Neural progenitor cell (in vitro differentiated cells): ENCODE measurements around the gene CBFA2T3. TPM values are rescaled to one million over a fixed set of nuclear protein-coding genes. Genes with fewer than 3 reads are reported as not detected.

Source experiments
- DNase-seq: peaks from one replicate; pipeline ENCODE4 v3.0.0-alpha.2; 2016; ENCODE audit warnings: low spot score
- H2AFZ ChIP-seq: fragments of 200-600 bp; sonication (generic); replicated peaks from 2 replicates; pipeline ENCODE4 v1.6.1; 2016; ENCODE audit warnings: antibody characterized with exemption
- H3F3A ChIP-seq: fragments of 200-600 bp; sonication (generic); 2 replicates; pipeline ENCODE4 v1.6.1; 2016; ENCODE audit warnings: antibody characterized with exemption, low read depth
- H3K27ac ChIP-seq: fragments of 200-600 bp; sonication (generic); 2 replicates; pipeline ENCODE4 v1.5.1; 2016; ENCODE audit warnings: mild to moderate bottlenecking
- H3K27me3 ChIP-seq: fragments of 200-600 bp; sonication (generic); 2 replicates; pipeline ENCODE4 v1.6.1; 2016; ENCODE audit warnings: mild to moderate bottlenecking, moderate library complexity
- H3K36me3 ChIP-seq: fragments of 200-600 bp; sonication (generic); 2 replicates; pipeline ENCODE4 v1.5.1; 2016
- H3K4me1 ChIP-seq: fragments of 200-600 bp; sonication (generic); 2 replicates; pipeline ENCODE4 v1.6.1; 2016; ENCODE audit warnings: mixed run types
- H3K4me2 ChIP-seq: fragments of 200-600 bp; sonication (generic); 2 replicates; pipeline ENCODE4 v1.6.1; 2016
- H3K4me3 ChIP-seq: fragments of 200-600 bp; sonication (generic); 2 replicates; pipeline ENCODE4 v1.5.1; 2016
- H3K79me2 ChIP-seq: fragments of 200-600 bp; sonication (generic); 2 replicates; pipeline ENCODE4 v1.6.1; 2016; ENCODE audit warnings: low read depth
- H3K9ac ChIP-seq: fragments of 200-600 bp; sonication (generic); 2 replicates; pipeline ENCODE4 v1.6.1; 2016
- H3K9me3 ChIP-seq: fragments of 200-600 bp; sonication (generic); 2 replicates; pipeline ENCODE4 v1.5.1; 2016; ENCODE audit warnings: low read depth
- H4K20me1 ChIP-seq: fragments of 200-600 bp; sonication (generic); 2 replicates; pipeline ENCODE4 v1.6.1; 2016; ENCODE audit warnings: low read depth
- H3K27ac Mint-ChIP-seq: 3 replicates; pipeline ENCODE4 v1.8.0; 2021; ENCODE audit warnings: mixed read lengths
- H3K27me3 Mint-ChIP-seq: 2 replicates; pipeline ENCODE4 v1.8.0; 2022; ENCODE audit warnings: low read depth, mild to moderate bottlenecking, inconsistent platforms, moderate library complexity, mixed read lengths; ENCODE audit not compliant: insufficient read depth
- H3K36me3 Mint-ChIP-seq: 3 replicates; pipeline ENCODE4 v1.8.0; 2021; ENCODE audit warnings: mixed read lengths
- H3K4me1 Mint-ChIP-seq: 3 replicates; pipeline ENCODE4 v1.8.0; 2021; ENCODE audit warnings: mixed read lengths
- H3K4me3 Mint-ChIP-seq: 3 replicates; pipeline ENCODE4 v1.8.0; 2021; ENCODE audit warnings: mild to moderate bottlenecking, moderate library complexity, mixed read lengths
- H3K9me3 Mint-ChIP-seq: 3 replicates; pipeline ENCODE4 v1.8.0; 2020; ENCODE audit warnings: mixed read lengths
- CTCF ChIP-seq: fragments of 200-600 bp; sonication (generic); IDR thresholded peaks from 2 replicates; pipeline ENCODE4 v1.5.1; 2017; ENCODE audit warnings: antibody characterized with exemption, mild to moderate bottlenecking
- EZH2 ChIP-seq: fragments of 200-600 bp; sonication (generic); IDR thresholded peaks from 2 replicates; pipeline ENCODE4 v1.6.1; 2017; ENCODE audit warnings: antibody characterized with exemption, mild to moderate bottlenecking, moderate library complexity
- EZH2phosphoT487 ChIP-seq: fragments of 200-600 bp; sonication (generic); IDR thresholded peaks from 2 replicates; pipeline ENCODE4 v1.6.1; 2017; ENCODE audit warnings: antibody characterized with exemption
- total RNA-seq: library from RNA; depleted of rRNA; stranded (reverse); fragments of >200 nt; gene quantifications from 2 replicates; pipeline ENCODE4 v1.2.3, GENCODE V29; 2015; ENCODE audit warnings: low replicate concordance

The CBFA2T3 gene
- total RNA-seq, 1 donor from 2014 or later = 0.22 TPM

GRCh38 chr16:88993946-88994600 lies 17.1 kb upstream of the CBFA2T3 start:
- peaks cover 14% of the 10 kb centered on the region for H3K4me1 Mint-ChIP-seq
- Histone ChIP-seq H3F3A (no peaks in the 10 kb centered on the region), H3K36me3 (no peaks in the 10 kb centered on the region), H3K27me3 (no peaks in the 10 kb centered on the region), H3K9ac (no peak overlapping the region), H3K27ac (no peak overlapping the region), H3K4me2 (no peak overlapping the region), H3K9me3 (peaks cover 9% of the 10 kb centered on the region), H3K4me1 (peaks cover 19% of the 10 kb centered on the region), H4K20me1 (no peaks in the 10 kb centered on the region), H3K79me2 (no peaks in the 10 kb centered on the region), H2AFZ (no peak overlapping the region), H3K4me3 (no peak overlapping the region)
- peaks cover 16% of the 10 kb centered on the region for H3K9me3 Mint-ChIP-seq
- DNase-seq = no peak
- peaks cover under 1% of the 10 kb centered on the region for H3K36me3 Mint-ChIP-seq
- H3K4me3 Mint-ChIP-seq = no peak overlapping the region
- no peak overlapping the region for H3K27ac Mint-ChIP-seq
- peaks cover 8% of the 10 kb centered on the region for H3K27me3 Mint-ChIP-seq
- no peak for TF ChIP-seq CTCF
- TF ChIP-seq EZH2 = no peak
- TF ChIP-seq EZH2phosphoT487 = no peak

- no peaks in the 10 kb centered on the region for H4K20me1 ChIP-seq
- H3K79me2 ChIP-seq = no peaks in the 10 kb centered on the region
- H3K27ac ChIP-seq = no peak overlapping the region
- H3K4me3 Mint-ChIP-seq = no peak overlapping the region
- H3K4me2 ChIP-seq = peak overlapping the region; percentile 27
- TF ChIP-seq EZH2phosphoT487 (no peak), CTCF (no peak), EZH2 (no peak)
- no peak overlapping the region for H3K9ac ChIP-seq
- peaks cover 19% of the 10 kb centered on the region for H3K4me1 ChIP-seq
- peak; percentile 55 for DNase-seq
- peaks cover 6% of the 10 kb centered on the region for H3K27me3 Mint-ChIP-seq
- H2AFZ ChIP-seq = peak overlapping the region; percentile 36
- peaks cover 13% of the 10 kb centered on the region for H3K4me1 Mint-ChIP-seq
- H3K36me3 ChIP-seq = no peaks in the 10 kb centered on the region
- peaks cover 12% of the 10 kb centered on the region for H3K9me3 Mint-ChIP-seq
- no peak overlapping the region for H3K27ac Mint-ChIP-seq
- H3K9me3 ChIP-seq = peaks cover 7% of the 10 kb centered on the region
- H3K4me3 ChIP-seq = no peak overlapping the region
- no peaks in the 10 kb centered on the region for H3K36me3 Mint-ChIP-seq
- no peaks in the 10 kb centered on the region for H3K27me3 ChIP-seq
- no peaks in the 10 kb centered on the region for H3F3A ChIP-seq
Observed at GRCh38 chr16:88993166-88993761, 16.3 kb upstream of the CBFA2T3 start.

- H3K4me3 ChIP-seq = no peak overlapping the region
- H3K36me3 Mint-ChIP-seq = no peaks in the 10 kb centered on the region
- no peak for DNase-seq
- no peak overlapping the region for H3K27ac ChIP-seq
- peaks cover 19% of the 10 kb centered on the region for H3K4me1 ChIP-seq
- peaks cover 3% of the 10 kb centered on the region for H3K9me3 ChIP-seq
- no peak overlapping the region for H3K9ac ChIP-seq
- H3K79me2 ChIP-seq = no peaks in the 10 kb centered on the region
- H3F3A ChIP-seq = peaks cover 1% of the 10 kb centered on the region
- TF ChIP-seq EZH2 (no peak), CTCF (no peak), EZH2phosphoT487 (no peak)
- peak overlapping the region; percentile 66 for H3K27ac Mint-ChIP-seq
- H3K27me3 Mint-ChIP-seq = peaks cover 5% of the 10 kb centered on the region
- peak overlapping the region; percentile 27 for H3K4me2 ChIP-seq
- peak overlapping the region; percentile 36 for H2AFZ ChIP-seq
- H3K4me1 Mint-ChIP-seq = peaks cover 13% of the 10 kb centered on the region
- peaks cover 5% of the 10 kb centered on the region for H3K9me3 Mint-ChIP-seq
- H3K36me3 ChIP-seq = no peaks in the 10 kb centered on the region
- no peak overlapping the region for H3K4me3 Mint-ChIP-seq
- H3K27me3 ChIP-seq = no peaks in the 10 kb centered on the region
- no peaks in the 10 kb centered on the region for H4K20me1 ChIP-seq
Observed at GRCh38 chr16:88992351-88993165, 15.6 kb upstream of the CBFA2T3 start.
